ENCODE data around the gene GCNT3.
"Not testable (repeated sequence)": the region's sequence is repeated elsewhere in the genome, so short reads cannot be mapped to it uniquely, and the experiment has no call there.

Gene GCNT3

DNA sequence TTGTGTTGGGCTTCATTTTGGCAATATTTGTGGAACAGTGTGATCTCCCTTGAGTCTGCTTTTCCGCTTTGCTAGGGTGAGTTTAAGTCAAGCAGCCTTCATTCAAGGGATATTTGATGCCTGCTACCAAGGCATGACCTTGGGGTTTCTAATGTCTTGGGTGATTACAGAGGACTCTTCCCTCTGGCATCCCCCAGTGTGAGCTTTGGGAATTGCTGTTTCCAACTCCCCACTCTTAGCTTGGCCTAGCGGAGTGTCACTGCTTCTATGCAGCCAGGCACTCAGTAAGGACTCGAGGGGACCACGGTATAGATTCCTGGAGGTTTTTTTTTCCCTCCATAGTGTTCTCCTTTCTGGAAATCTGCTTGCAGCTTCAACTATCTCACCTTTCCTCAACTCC is 21.1 kb downstream of the GCNT3 start:
- H3K4me1 ChIP-seq (ENCODE audit: control insufficient read depth, low read depth, low read length), result no peaks in the 10 kb centered on the region
- no peak overlapping the region for H3K9ac ChIP-seq (ENCODE audit: low read length)
- H3K36me3 ChIP-seq (ENCODE audit: control insufficient read depth, low read depth, low read length), result peaks cover 2% of the 10 kb centered on the region
- H3K4me3 ChIP-seq (ENCODE audit: low read length), result no peak overlapping the region
- no peaks in the 10 kb centered on the region for H3K9me3 ChIP-seq (ENCODE audit: control insufficient read depth, low read depth, low read length)
- no peaks in the 10 kb centered on the region for H3K27me3 ChIP-seq (ENCODE audit: control insufficient read depth, insufficient read depth, low read length)
- H3K27ac ChIP-seq (ENCODE audit: low read length), result no peak overlapping the region

DNA sequence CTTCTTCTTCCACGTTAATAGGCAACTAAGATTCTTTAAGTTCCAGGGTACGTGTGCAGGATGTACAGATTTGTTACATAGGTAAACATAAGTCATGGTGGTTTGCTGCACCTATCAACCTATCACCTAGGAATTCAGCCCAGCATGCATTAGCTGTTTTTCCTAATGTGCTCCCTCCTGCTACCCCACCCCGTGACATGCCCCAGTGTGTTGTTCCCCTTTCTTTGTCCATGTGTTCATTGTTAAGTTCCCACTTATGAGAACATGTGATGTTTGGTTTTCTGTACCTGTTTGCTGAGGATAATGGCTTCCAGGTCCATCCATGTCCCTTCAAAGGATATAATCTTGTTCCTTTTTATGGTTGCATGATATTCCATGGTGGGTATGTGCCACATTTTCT is 24.6 kb downstream of the GCNT3 start:
- Histone ChIP-seq H3K27ac (ENCODE audit: low read length) (no peak overlapping the region), H3K36me3 (ENCODE audit: control insufficient read depth, low read depth, low read length) (peaks cover 18% of the 10 kb centered on the region), H3K27me3 (ENCODE audit: control insufficient read depth, insufficient read depth, low read length) (no peaks in the 10 kb centered on the region), H3K9ac (ENCODE audit: low read length) (no peak overlapping the region), H3K4me1 (ENCODE audit: control insufficient read depth, low read depth, low read length) (no peaks in the 10 kb centered on the region), H3K4me3 (ENCODE audit: low read length) (no peak overlapping the region), H3K9me3 (ENCODE audit: control insufficient read depth, low read depth, low read length) (no peaks in the 10 kb centered on the region)

DNA sequence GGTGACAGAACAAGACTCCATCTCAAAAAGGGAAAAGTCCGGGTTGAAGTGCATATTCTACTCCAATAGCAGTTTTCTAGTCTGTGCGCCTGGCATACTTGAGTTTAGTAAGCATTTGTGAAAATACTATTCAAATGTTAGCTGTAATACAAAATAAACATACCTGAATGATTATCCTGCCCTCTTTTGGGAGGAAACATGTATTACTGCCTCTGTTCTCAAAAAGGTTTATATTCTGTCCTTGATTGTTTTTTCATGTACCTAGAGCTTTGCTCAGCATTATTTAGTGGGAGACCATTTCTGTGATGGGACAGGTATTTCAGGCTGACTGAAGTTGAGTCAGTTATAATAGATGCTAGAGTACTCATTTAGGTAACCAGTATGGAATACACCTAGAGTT is 25.9 kb downstream of the GCNT3 start:
- not testable (repeated sequence) for H3K4me1 ChIP-seq (ENCODE audit: control insufficient read depth, low read depth, low read length); H3K27ac ChIP-seq (ENCODE audit: low read length); H3K9ac ChIP-seq (ENCODE audit: low read length); H3K4me3 ChIP-seq (ENCODE audit: low read length); H3K9me3 ChIP-seq (ENCODE audit: control insufficient read depth, low read depth, low read length); H3K27me3 ChIP-seq (ENCODE audit: control insufficient read depth, insufficient read depth, low read length)
- H3K36me3 ChIP-seq (ENCODE audit: control insufficient read depth, low read depth, low read length), result peaks cover 19% of the 10 kb centered on the region

DNA sequence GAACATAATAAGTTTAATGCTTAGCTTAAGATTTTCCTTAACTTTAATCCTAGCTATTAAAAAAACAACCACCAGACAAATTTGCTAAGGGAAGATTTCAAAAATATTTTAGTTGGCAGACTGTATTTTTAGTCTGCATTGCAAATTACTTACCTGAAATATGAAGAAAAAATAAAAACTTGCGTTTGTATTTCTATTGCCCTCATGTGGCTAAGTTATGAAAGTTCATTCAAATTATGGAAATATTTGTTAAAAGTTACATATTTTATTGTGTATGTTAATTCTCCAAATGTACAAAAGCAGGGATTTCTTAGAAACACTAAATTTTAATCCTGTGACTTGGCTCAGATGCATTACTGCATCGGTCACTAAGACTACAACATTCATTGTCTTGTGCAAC is 30.8 kb downstream of the GCNT3 start:
- no peak overlapping the region for H3K9ac ChIP-seq (ENCODE audit: low read length)
- peaks cover 27% of the 10 kb centered on the region for H3K36me3 ChIP-seq (ENCODE audit: control insufficient read depth, low read depth, low read length)
- no peaks in the 10 kb centered on the region for H3K27me3 ChIP-seq (ENCODE audit: control insufficient read depth, insufficient read depth, low read length)
- H3K4me1 ChIP-seq (ENCODE audit: control insufficient read depth, low read depth, low read length), result no peaks in the 10 kb centered on the region
- no peak overlapping the region for H3K4me3 ChIP-seq (ENCODE audit: low read length)
- no peak overlapping the region for H3K27ac ChIP-seq (ENCODE audit: low read length)
- H3K9me3 ChIP-seq (ENCODE audit: control insufficient read depth, low read depth, low read length), result no peaks in the 10 kb centered on the region

DNA sequence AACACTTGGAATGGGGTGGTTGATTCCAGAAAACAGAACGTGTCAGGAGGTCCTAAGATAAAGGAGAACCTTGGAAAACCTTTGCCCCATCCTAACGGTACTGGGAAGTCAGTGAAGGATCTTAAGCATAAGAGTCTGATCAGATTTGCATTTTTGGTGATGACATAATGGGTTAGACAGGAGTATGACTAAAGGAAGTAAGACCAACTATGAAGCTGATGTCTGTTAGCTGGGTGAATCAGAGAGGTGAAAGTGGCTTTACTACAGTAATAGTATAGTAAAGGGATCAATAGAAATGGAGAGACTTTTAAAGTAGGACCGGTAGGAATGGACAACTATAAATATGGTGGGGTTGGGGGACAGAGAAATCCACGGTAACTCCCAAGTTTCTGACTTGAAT is 33.2 kb downstream of the GCNT3 start:
- H3K4me1 ChIP-seq (ENCODE audit: control insufficient read depth, low read depth, low read length), result no peaks in the 10 kb centered on the region
- H3K36me3 ChIP-seq (ENCODE audit: control insufficient read depth, low read depth, low read length), result peaks cover 18% of the 10 kb centered on the region
- no peaks in the 10 kb centered on the region for H3K27me3 ChIP-seq (ENCODE audit: control insufficient read depth, insufficient read depth, low read length)

DNA sequence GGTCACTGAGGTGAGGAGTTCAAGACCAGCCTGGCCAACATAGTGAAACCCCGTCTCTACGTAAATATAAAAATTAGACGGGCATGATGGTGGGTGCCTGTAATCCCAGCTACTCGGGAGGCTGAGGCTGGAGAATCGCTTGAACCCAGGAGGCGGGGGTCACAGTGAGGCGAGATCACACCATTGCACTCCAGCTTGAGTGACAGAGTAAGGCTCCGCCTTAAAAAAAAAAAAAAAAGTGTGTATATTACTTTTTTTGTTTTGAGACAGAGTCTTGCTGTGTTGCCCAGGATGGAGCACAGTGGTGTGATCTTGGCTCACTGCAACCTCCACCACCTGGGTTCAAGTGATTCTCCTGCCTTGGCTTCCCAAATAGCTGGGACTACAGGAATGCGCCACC is 34.2 kb downstream of the GCNT3 start:
- not testable (repeated sequence) for H3K27me3 ChIP-seq (ENCODE audit: control insufficient read depth, insufficient read depth, low read length); H3K4me3 ChIP-seq (ENCODE audit: low read length); H3K9me3 ChIP-seq (ENCODE audit: control insufficient read depth, low read depth, low read length); H3K27ac ChIP-seq (ENCODE audit: low read length); H3K4me1 ChIP-seq (ENCODE audit: control insufficient read depth, low read depth, low read length); H3K9ac ChIP-seq (ENCODE audit: low read length)
- H3K36me3 ChIP-seq (ENCODE audit: control insufficient read depth, low read depth, low read length), result peaks cover 26% of the 10 kb centered on the region

More for the DNA sequence above, 33.2 kb downstream of the GCNT3 start:
- H3K27ac ChIP-seq (ENCODE audit: low read length), result no peak overlapping the region
- H3K9me3 ChIP-seq (ENCODE audit: control insufficient read depth, low read depth, low read length), result no peaks in the 10 kb centered on the region
- no peak overlapping the region for H3K9ac ChIP-seq (ENCODE audit: low read length)
- no peak overlapping the region for H3K4me3 ChIP-seq (ENCODE audit: low read length)

DNA sequence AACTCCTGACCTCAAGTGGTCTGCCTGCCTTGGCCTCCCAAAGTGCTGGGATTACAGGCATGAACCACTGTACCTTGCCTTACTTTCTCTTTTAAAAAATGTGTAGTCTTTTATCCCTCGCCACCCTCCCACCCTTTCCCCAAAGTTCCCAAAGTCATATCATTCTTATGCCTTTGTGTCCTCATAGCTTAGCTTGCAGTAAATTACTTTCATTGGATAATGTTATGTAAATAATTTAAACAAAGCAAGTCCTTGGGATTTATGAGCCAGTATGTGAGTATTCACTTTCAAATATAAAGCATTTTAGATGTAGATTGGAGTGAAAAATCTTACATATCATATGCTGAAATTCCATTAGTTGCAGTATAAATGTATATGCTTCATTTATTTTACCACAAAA is 34.7 kb downstream of the GCNT3 start:
- H3K27me3 ChIP-seq (ENCODE audit: control insufficient read depth, insufficient read depth, low read length), result no peaks in the 10 kb centered on the region
- no peak overlapping the region for H3K27ac ChIP-seq (ENCODE audit: low read length)
- H3K4me3 ChIP-seq (ENCODE audit: low read length), result no peak overlapping the region
- H3K4me1 ChIP-seq (ENCODE audit: control insufficient read depth, low read depth, low read length), result no peaks in the 10 kb centered on the region
- H3K36me3 ChIP-seq (ENCODE audit: control insufficient read depth, low read depth, low read length), result peaks cover 25% of the 10 kb centered on the region
- no peaks in the 10 kb centered on the region for H3K9me3 ChIP-seq (ENCODE audit: control insufficient read depth, low read depth, low read length)
- H3K9ac ChIP-seq (ENCODE audit: low read length), result no peak overlapping the region

DNA sequence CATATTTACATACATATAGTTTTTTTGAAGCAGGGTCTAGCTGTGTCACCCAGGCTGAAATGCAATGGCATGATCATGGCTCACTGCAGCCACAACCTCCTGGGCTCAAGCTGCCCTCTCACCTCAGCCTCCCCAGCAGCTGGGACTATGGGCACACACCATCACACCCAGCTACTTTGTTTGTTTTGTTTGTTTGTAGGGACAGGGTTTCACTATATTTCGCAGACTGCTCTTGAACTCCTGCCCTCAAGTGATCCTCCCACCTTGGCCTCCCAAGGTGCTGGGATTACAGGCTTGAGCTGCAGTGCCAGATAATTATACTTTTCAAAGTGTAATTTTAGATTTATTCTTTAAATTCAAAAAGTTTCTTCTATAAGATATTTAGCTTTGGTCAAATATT is 35.5 kb downstream of the GCNT3 start:
- Histone ChIP-seq H3K4me1 (ENCODE audit: control insufficient read depth, low read depth, low read length) (no peaks in the 10 kb centered on the region), H3K9ac (ENCODE audit: low read length) (no peak overlapping the region), H3K9me3 (ENCODE audit: control insufficient read depth, low read depth, low read length) (no peaks in the 10 kb centered on the region), H3K27ac (ENCODE audit: low read length) (no peak overlapping the region), H3K27me3 (ENCODE audit: control insufficient read depth, insufficient read depth, low read length) (no peaks in the 10 kb centered on the region), H3K36me3 (ENCODE audit: control insufficient read depth, low read depth, low read length) (peaks cover 33% of the 10 kb centered on the region), H3K4me3 (ENCODE audit: low read length) (no peak overlapping the region)

DNA sequence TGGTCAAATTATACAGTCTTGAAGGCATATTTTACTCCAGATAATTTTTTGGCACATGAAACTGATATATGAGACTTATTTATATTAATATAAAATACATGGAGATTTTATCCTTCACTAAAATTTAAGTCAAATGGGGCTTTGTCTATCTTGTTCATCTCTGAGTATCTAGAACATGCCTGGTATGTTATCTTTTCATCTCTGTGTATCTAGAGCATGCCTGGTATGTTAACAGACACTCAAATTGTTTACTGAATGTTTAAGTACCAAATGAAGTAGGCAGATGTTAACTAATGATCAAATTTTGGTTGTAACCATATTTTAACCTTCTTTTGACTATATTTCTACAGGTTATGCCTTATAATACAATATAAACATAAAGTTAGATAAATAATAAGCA is 38.0 kb downstream of the GCNT3 start:
- H3K9me3 ChIP-seq (ENCODE audit: control insufficient read depth, low read depth, low read length), result no peaks in the 10 kb centered on the region
- H3K4me3 ChIP-seq (ENCODE audit: low read length), result no peak overlapping the region
- no peak overlapping the region for H3K9ac ChIP-seq (ENCODE audit: low read length)
- H3K36me3 ChIP-seq (ENCODE audit: control insufficient read depth, low read depth, low read length), result peaks cover 46% of the 10 kb centered on the region
- H3K27me3 ChIP-seq (ENCODE audit: control insufficient read depth, insufficient read depth, low read length), result no peaks in the 10 kb centered on the region
- H3K4me1 ChIP-seq (ENCODE audit: control insufficient read depth, low read depth, low read length), result no peaks in the 10 kb centered on the region
- H3K27ac ChIP-seq (ENCODE audit: low read length), result no peak overlapping the region

DNA sequence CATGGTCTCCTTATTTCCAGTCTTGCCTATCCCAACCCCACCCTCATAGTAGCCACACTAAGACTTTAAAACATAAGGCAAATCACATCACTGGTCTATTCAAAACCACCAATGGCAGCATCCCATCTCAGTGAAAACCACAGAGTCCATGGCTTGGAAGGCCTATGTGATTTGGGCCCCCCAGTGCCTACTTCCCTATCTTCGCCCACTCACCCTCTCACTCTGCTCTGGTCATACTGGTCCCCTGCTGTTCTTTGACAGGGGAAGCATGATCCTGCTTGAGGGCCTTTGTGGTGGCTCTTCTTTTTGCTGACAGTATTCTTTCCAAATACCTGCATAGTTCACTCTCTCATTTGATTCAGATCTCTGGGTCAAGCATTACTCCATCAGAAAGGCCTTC is 42.5 kb downstream of the GCNT3 start:
- Histone ChIP-seq H3K9me3 (ENCODE audit: control insufficient read depth, low read depth, low read length) (no peaks in the 10 kb centered on the region), H3K36me3 (ENCODE audit: control insufficient read depth, low read depth, low read length) (peaks cover 37% of the 10 kb centered on the region), H3K4me1 (ENCODE audit: control insufficient read depth, low read depth, low read length) (peaks cover 7% of the 10 kb centered on the region), H3K27ac (ENCODE audit: low read length) (no peak overlapping the region), H3K27me3 (ENCODE audit: control insufficient read depth, insufficient read depth, low read length) (no peaks in the 10 kb centered on the region), H3K9ac (ENCODE audit: low read length) (no peak overlapping the region), H3K4me3 (ENCODE audit: low read length) (no peak overlapping the region)

DNA sequence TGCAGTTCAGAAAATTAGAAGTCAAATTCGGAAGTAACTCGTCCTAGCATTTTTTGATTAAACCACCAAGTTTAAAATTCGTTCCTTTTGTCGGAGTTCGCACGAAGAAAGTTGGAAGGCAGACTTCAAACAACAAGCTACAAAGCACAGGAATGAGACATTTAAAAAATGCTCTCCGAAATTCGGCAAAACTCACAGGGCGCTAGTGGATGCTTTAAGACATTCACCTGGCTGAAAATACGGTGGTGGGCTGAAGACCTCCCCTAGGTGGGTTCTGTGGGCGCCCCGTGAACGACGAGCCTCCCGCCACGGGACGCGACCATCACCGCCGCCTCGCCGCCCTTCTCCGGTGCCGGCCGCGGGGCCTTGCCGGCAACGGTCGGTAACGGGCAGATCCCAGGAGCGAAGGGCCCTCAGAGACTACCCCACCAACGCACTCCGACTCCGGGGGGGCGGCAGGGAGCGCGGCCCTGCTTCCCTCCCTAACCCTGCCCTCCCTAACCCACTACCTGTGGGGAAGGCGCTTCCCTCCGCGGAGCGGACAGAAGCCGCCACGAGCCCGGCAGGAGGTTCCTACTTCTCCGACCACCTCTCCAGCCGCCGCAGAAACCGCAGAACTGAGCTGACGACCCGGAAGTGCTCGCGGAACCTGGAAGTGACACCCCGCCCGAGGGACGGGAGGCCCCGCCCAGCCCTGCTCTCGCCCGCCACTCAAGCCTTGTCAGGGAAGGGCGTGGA is 45.5 kb downstream of the GCNT3 start, which contains the start of gene GTF2A2:
TSS of gene GTF2A2 (minus strand) at position 619 of the 738 bp plus-strand sequence. CDS start 5,238 bp downstream, outside the sequence.
- Histone ChIP-seq H3K27me3 (ENCODE audit: control insufficient read depth, insufficient read depth, low read length) (no peaks in the 10 kb centered on the region), H3K4me3 (ENCODE audit: low read length) (peak within 1 kb of the TSS; percentile 92), H3K9me3 (ENCODE audit: control insufficient read depth, low read depth, low read length) (no peaks in the 10 kb centered on the region), H3K36me3 (ENCODE audit: control insufficient read depth, low read depth, low read length) (peaks cover 34% of the 10 kb centered on the region), H3K27ac (ENCODE audit: low read length) (peak within 1 kb of the TSS; percentile 46), H3K4me1 (ENCODE audit: control insufficient read depth, low read depth, low read length) (peaks cover 7% of the 10 kb centered on the region), H3K9ac (ENCODE audit: low read length) (peak within 1 kb of the TSS; percentile 90)

DNA sequence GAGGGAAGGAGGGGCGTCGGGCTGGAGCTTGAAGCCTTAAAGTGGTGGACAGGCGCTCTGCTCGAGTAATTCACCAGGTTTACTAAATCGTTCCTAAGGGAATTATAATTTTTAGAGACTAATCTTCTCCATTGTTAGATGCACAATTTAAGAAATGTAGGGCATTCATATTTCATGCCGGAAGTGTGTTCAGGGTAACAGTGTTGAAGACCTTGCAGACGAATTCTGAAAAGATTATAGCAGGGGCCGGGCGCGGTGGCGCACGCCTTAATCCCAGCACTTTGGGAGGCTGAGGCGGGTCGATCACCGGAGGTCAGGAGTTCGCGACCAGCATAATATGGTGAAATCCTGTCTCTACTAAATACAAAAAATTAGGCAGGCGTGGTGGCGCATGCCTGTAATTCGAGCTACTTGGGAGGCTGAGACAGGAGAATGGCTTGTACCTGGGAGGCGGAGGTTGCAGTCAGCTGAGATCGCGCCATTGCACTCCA is 46.1 kb downstream of the GCNT3 start:
- Histone ChIP-seq H3K27ac (ENCODE audit: low read length) (no peak overlapping the region), H3K27me3 (ENCODE audit: control insufficient read depth, insufficient read depth, low read length) (no peaks in the 10 kb centered on the region), H3K36me3 (ENCODE audit: control insufficient read depth, low read depth, low read length) (peaks cover 35% of the 10 kb centered on the region), H3K4me3 (ENCODE audit: low read length) (peak overlapping the region; percentile 92), H3K9ac (ENCODE audit: low read length) (no peak overlapping the region), H3K9me3 (ENCODE audit: control insufficient read depth, low read depth, low read length) (no peaks in the 10 kb centered on the region), H3K4me1 (ENCODE audit: control insufficient read depth, low read depth, low read length) (peaks cover 7% of the 10 kb centered on the region)

Data from iPS-18a (cell line).